ENCODE data around the gene POLN. TPM values are rescaled to one million over a fixed set of nuclear protein-coding genes. Genes with fewer than 3 reads are reported as not detected.

POLN gene
- polyA plus RNA-seq, 3 donors: 0.08 to 0.33 (median 0.28) TPM

DNA sequence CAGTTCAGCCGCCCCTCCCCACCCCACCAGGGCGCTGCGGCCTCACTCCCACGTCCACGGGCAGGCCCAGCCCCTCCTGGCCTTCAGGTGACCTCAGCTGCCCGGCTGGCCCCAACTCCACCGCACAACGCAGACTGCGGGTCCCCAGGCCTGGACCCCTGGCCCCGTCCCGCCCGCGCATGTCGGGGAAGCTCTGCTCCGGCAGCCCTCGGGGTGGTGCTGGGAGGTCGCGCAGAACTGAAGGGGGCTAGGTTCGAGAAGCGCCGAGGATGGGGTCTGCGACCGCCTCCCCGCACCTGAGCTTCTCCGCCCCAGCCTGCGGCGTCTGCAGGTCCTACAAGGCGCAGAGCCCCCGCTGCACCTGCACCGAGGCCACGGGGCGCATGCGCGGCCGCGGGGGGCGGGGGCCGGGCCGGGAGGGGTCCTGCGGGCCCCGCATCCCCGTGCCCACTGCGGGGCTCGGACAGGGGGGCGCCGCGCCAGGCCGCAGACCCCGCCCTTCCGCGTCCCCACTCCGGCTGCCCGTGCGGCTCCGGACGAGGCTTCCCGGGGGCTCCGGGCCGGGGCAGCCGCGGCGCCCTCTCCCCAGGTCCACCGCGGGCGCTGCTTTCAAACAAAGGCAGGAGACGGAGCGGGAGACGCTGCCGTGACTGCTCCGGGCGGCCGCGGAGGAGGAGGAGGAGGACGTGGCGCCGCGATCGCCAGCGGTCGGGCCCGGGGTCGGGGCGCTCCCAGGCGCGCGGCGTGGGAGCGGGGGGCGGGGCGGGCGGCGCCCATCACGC lies 183.5 kb downstream of the POLN start:
- Histone ChIP-seq H2AFZ (ENCODE audit: insufficient read depth, low read depth, low read length, poor library complexity, severe bottlenecking) (no peak overlapping the region), H3K4me1 (ENCODE audit: control insufficient read depth in 1 of 2, insufficient read depth in 2 of 2, low read length in 2 of 2) (peaks cover 3 to 13% of the 10 kb centered on the region in 2 donors), H3K9me3 (replicated peaks in 1 of 2; ENCODE audit: control insufficient read depth in 1 of 2, insufficient read depth in 1 of 2, low read length in 2 of 2) (peaks cover 0 to 5% of the 10 kb centered on the region in 2 donors), H3K9ac (ENCODE audit: insufficient read depth, low read length, poor library complexity, severe bottlenecking) (no peak overlapping the region), H3K27me3 (ENCODE audit: control insufficient read depth in 2 of 2, insufficient read depth in 2 of 2, low read length in 2 of 2) (peaks cover 23 to 54% of the 10 kb centered on the region in 2 donors), H4K20me1 (ENCODE audit: insufficient read depth, low read length) (no peaks in the 10 kb centered on the region), H3K4me2 (replicated peaks; ENCODE audit: extremely low read depth, low read length, poor library complexity, severe bottlenecking) (peak overlapping the region; percentile 63), H3K27ac (ENCODE audit: low read depth in 1 of 2, low read length in 2 of 2) (no peak overlapping the region), H3K79me2 (ENCODE audit: insufficient read depth, low read length) (no peaks in the 10 kb centered on the region), H3K4me3 (replicated peaks in 1 of 3; ENCODE audit: low read depth in 2 of 3, low read length in 3 of 3) (peak overlapping the region in 1 of 3 experiments; percentile 40), H3K36me3 (replicated peaks in 1 of 2; ENCODE audit: control insufficient read depth in 1 of 2, insufficient read depth in 2 of 2, low read length in 2 of 2) (no peaks in the 10 kb centered on the region)
- TF ChIP-seq, protein P1, sequence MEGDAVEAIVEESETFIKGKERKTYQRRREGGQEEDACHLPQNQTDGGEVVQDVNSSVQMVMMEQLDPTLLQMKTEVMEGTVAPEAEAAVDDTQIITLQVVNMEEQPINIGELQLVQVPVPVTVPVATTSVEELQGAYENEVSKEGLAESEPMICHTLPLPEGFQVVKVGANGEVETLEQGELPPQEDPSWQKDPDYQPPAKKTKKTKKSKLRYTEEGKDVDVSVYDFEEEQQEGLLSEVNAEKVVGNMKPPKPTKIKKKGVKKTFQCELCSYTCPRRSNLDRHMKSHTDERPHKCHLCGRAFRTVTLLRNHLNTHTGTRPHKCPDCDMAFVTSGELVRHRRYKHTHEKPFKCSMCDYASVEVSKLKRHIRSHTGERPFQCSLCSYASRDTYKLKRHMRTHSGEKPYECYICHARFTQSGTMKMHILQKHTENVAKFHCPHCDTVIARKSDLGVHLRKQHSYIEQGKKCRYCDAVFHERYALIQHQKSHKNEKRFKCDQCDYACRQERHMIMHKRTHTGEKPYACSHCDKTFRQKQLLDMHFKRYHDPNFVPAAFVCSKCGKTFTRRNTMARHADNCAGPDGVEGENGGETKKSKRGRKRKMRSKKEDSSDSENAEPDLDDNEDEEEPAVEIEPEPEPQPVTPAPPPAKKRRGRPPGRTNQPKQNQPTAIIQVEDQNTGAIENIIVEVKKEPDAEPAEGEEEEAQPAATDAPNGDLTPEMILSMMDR (IDR thresholded peaks at IDR 0.05): no peak
- Mint-ChIP-seq H3K4me3 (peak overlapping the region; percentile 16 to 46), H3K27me3 (ENCODE audit: low read depth in 3 of 3) (peaks cover 45 to 78% (median 58%) of the 10 kb centered on the region in 3 donors), H3K36me3 (no peaks in the 10 kb centered on the region), H3K4me1 (peaks cover 2% of the 10 kb centered on the region), H3K27ac (no peak overlapping the region), H3K9me3 (peaks cover 0 to 7% (median 2%) of the 10 kb centered on the region in 7 donors)
- no peak for DNase-seq
- intact Hi-C loops (cut with micrococcal nuclease): no loop called here
- 1% methylated on average over 85 of the region's 93 CpGs for WGBS (ENCODE audit: insufficient coverage)

GRCh38 chr4:2057382-2058065 lies 184.4 kb downstream of the POLN start:
- peaks cover 23 to 59% of the 10 kb centered on the region in 2 donors for H3K27me3 ChIP-seq (ENCODE audit: control insufficient read depth in 2 of 2, insufficient read depth in 2 of 2, low read length in 2 of 2)
- TF ChIP-seq, protein P1 (IDR thresholded peaks at IDR 0.05): no peak
- H3K9me3 ChIP-seq (replicated peaks in 1 of 2; ENCODE audit: control insufficient read depth in 1 of 2, insufficient read depth in 1 of 2, low read length in 2 of 2): peaks cover 0 to 5% of the 10 kb centered on the region in 2 donors
- no peak overlapping the region for H3K4me2 ChIP-seq (replicated peaks; ENCODE audit: extremely low read depth, low read length, poor library complexity, severe bottlenecking)
- DNase-seq: no peak
- H3K9ac ChIP-seq (ENCODE audit: insufficient read depth, low read length, poor library complexity, severe bottlenecking): no peak overlapping the region
- H3K36me3 Mint-ChIP-seq: no peaks in the 10 kb centered on the region
- peaks cover 2% of the 10 kb centered on the region for H3K4me1 Mint-ChIP-seq
- WGBS (ENCODE audit: insufficient coverage): 78% methylated on average over 20 of the region's 26 CpGs
- H4K20me1 ChIP-seq (ENCODE audit: insufficient read depth, low read length): no peaks in the 10 kb centered on the region
- no peak overlapping the region for H3K27ac ChIP-seq (ENCODE audit: low read depth in 1 of 2, low read length in 2 of 2)
- no peaks in the 10 kb centered on the region for H3K79me2 ChIP-seq (ENCODE audit: insufficient read depth, low read length)
- peak overlapping the region; percentile 7 to 82 for H3K4me3 Mint-ChIP-seq
- intact Hi-C loops (cut with micrococcal nuclease): no loop called here
- H3K27me3 Mint-ChIP-seq (ENCODE audit: low read depth in 3 of 3): peaks cover 51 to 82% (median 58%) of the 10 kb centered on the region in 3 donors
- H3K36me3 ChIP-seq (replicated peaks in 1 of 2; ENCODE audit: control insufficient read depth in 1 of 2, insufficient read depth in 2 of 2, low read length in 2 of 2): no peaks in the 10 kb centered on the region
- peaks cover 0 to 7% (median 2%) of the 10 kb centered on the region in 7 donors for H3K9me3 Mint-ChIP-seq
- no peak overlapping the region for H2AFZ ChIP-seq (ENCODE audit: insufficient read depth, low read depth, low read length, poor library complexity, severe bottlenecking)
- peaks cover 3 to 13% of the 10 kb centered on the region in 2 donors for H3K4me1 ChIP-seq (ENCODE audit: control insufficient read depth in 1 of 2, insufficient read depth in 2 of 2, low read length in 2 of 2)
- no peak overlapping the region for H3K4me3 ChIP-seq (replicated peaks in 1 of 3; ENCODE audit: low read depth in 2 of 3, low read length in 3 of 3)
- no peak overlapping the region for H3K27ac Mint-ChIP-seq

Measured in CD14-positive monocyte (primary cell).